GM19193 (cell line): ENCODE data around the gene DOCK1.

ENCODE experiments used
- POLR2A ChIP-seq: IDR thresholded peaks from 4 replicates; pipeline ENCODE4 v1.6.1; 2011; ENCODE audit not compliant: insufficient read depth, insufficient read length; ENCODE audit errors: extremely low read depth

Gene DOCK1

DNA sequence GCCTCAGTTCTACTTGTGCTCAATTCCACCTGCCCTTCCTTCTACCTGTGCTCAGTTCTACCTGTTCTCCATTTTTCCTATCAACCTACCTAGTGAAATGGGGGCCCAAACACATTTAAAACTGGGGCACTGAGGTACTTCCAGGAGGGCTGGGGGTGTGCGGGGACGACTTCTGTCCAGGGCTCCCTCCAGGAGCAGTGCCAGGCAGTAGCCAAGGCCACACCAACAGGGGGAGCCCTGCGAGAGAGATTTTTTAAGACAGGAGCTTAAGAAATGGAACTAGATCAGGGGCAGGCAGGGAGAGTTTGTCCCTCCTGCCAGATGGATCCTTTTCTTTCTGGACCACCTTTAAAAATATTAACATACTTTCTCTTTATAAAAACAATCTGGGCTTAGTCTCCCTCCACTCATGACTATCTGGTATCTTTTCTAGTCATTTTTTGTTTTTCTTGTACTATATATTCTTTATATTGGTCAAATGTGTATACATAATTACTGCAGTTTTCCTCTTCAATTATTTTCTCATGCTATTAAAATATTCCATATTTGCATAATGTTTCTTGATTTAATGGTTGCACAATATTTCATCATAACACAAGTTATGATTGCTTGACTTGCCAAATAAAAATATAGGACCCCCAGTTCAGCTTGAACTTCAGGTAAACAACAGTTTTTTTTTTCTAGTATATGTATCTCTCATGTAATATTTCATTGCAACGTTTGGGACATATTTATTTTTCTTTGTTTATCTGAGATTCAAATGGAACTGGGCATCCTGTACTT is 338.5 kb downstream of the DOCK1 start:
- TF ChIP-seq POLR2A = no peak

GRCh38 chr10:127245456-127245855 is 340.2 kb downstream of the DOCK1 start:
- no peak for TF ChIP-seq POLR2A

DNA sequence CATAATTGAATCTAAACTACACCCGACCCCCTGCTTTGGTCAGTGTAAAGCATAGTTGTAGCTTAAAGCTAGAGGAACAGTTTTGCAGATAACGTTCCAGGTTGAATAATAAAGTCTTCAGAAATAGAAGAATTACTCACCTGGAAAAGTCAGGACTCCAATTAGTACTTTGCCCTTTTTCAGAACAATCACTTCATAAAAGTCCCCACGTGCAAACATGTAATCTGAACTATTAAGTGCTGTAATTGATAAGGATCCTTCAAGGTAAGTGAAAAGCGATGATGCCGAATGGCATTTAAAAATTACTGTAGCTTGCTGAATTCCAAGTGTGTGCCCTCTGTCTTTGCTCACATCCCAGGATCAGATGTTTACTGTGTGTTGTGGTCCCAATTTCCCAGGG is 344.8 kb downstream of the DOCK1 start:
- no peak for TF ChIP-seq POLR2A

GRCh38 chr10:127252818-127253217 is 347.6 kb downstream of the DOCK1 start:
- TF ChIP-seq POLR2A = no peak

DNA sequence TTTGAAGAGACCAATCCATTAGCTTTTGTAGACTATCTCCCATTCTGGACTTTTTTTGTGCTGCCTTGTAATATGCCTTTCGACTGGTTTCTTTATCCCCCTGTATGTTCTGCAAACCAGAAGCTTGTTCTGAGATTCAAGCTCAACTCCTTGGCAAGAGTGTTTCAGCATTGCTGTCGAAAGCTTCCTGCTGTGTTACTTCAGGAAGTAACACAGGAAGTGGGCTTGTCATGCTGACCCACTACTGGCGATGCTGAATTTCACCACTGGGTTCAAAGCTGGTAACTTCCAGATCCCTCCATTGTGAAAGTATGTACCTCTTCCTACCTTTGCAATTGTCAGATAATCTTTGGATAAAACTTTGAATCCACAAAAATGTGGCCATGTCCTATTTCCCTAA is 349.0 kb downstream of the DOCK1 start:
- TF ChIP-seq POLR2A = no peak

DNA sequence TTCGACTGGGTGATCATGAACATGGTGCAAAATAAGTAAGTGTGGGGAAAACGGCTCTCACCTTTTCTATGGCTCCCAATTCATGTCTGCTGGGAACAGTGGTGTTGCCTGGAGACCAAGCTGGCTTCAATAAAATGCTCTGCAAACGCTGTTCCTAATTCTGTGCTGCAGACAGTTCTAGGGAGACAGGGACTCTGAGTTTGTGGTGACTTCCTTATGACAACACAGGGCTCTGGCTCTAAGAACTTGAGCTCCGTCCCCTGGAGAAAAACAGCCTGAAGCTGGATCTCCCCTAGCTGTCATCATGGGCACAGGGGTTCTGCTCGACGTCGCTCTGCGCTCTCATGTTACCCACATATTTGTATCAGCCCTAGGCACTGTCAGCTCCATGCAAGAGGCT is 352.2 kb downstream of the DOCK1 start:
- TF ChIP-seq POLR2A = no peak

- TF ChIP-seq POLR2A = no peak
Measured at GRCh38 chr10:127259347-127259746, 354.1 kb downstream of the DOCK1 start.

- no peak for TF ChIP-seq POLR2A
Measured at GRCh38 chr10:127262606-127263005, 357.4 kb downstream of the DOCK1 start.

DNA sequence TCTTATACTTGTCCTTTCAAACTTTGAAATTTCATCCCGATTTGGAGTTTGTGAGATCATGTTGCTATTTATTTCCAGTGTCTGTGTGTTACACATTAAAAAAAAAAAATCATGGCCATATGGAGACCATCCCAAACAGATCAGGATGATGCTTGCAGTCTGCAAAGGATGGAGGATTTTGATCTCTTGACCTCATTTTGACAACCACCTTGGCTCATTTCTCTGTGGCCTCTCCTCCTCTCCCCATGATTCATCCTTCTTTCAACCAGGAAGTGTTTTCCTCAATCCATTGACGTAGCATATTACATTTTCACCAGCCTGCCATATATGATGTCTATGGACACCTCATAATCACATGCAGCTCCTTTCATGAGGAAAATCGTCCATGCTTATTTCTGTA is 360.1 kb downstream of the DOCK1 start:
- TF ChIP-seq POLR2A = no peak

DNA sequence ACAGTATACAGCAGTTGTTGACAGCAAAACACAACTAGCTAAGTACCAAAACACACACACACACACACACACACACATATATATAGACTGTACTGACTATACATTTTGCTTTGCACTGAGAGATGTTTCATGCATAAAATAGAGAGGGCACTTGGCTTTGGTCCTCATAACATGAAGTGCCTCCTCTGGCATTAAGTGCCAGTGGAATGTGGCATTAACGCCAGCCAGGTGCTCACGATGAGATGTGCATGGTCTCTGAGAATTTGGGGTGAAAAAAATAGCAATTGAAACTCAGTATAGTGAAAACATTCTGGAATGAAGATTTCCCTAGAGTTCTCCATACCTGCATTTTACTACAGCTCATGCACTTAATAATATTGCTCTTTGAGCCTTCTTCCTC is 361.2 kb downstream of the DOCK1 start:
- TF ChIP-seq POLR2A = no peak

DNA sequence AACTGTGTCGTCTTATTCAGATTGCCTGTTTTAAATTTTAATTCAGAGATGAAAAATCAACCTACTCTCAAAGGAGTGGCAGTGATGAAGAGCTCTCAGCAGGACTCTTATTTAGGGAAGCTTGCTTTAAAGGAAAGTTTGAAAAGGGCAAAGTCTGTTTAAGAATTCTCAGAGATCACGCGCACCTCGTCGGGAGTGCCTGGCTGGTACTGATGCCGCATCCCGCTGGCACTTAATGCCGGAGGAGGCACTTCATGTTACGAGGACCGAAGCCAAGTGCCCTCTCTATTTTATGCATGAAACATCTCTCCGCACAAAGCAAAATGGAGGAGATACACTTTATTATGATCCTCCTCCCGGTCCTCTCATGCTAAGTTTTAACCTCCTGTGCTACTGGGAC is 362.2 kb downstream of the DOCK1 start:
- no peak for TF ChIP-seq POLR2A

DNA sequence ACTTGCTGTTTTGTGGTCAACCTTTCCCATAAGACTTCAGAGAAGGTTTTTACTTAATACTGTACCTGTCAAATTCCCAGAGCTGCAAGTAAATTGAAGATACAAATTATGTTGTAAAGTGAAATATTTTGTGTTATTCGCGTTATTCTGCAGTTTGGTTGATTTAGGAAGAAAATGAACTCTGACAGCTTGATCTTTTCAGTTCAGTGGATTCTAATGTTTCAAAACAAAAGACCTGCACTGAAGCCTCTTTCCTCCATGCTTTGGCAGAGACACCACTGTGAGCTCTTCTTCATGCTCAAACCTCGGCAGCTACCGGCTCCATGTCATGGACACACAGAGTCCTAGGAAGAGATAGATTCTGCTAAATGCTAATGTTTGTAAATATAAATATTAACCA is 366.8 kb downstream of the DOCK1 start:
- TF ChIP-seq POLR2A = no peak

DNA sequence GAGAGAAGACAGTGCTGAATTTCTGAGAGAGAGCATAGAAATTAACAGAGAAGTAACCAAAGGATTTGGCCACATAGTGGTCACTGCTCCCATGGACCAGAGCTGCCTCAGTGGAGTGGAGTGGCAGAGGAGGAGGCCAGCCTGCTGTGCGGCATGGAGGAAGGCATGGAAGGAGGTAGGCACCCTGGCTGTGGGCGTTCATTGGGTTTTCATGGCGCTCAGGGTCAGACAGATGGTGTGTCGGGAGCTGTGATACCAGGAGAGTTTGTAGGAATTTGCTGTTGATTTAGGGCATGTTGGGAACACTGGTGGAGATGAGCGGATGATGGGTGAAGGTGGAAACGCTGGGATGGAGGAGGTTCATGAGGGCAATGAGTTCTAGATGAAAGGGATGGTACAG is 370.0 kb downstream of the DOCK1 start:
- no peak for TF ChIP-seq POLR2A

- TF ChIP-seq POLR2A = no peak
Measured at GRCh38 chr10:127275793-127276450, 370.7 kb downstream of the DOCK1 start.

DNA sequence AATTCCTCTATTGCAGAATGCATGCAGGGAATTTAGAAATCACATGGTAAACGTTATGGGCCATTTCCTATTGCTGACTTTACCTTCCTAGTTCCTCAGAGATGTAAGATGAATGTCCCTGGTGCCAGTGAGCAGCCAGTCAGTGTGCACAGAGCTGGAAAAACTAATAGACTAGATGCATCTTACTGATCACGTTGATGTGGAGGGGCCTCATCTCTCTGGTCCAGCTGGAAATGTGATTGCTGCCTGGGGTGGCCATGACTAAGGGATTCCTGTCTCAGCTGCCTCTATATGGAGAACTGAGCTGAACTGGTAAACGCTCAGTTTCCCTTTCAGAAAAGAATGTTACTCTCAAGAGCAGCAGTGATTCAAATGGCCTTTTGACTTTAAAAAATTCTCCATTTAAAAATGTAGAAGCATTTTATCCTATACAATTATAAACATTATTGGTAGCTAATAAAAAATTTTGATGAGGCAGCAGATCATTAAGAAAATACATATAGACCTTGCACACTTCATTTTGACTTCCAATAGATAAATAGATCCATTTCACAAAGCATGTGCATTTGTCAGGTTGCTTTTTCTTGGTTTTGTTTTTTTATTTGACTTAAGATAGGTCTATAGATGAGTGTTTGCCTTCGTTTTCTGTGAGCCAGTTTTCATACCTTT is 371.7 kb downstream of the DOCK1 start:
- TF ChIP-seq POLR2A = no peak

DNA sequence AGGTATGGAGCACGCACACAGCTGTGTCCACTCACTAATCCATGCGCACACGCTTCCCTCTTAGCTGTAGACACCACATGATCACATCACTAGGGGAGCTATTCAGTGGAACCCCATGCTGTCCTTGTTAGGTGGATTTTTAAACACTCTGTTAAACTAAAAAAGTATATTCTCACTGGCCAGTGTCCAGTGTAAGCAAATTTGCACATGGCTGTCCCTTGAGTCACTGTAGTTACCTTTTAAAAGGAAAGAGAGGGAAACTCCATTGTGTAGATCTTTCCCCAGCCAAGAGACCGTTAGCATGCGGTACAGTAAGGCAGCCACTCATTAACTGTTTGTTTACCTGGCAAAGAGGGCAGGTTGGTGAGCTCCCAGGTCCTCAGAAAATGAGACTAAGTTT is 372.8 kb downstream of the DOCK1 start:
- no peak for TF ChIP-seq POLR2A
